NCI-H1105 (cell line): ENCODE data around the gene ZNF70.

ENCODE experiments used
- DNase-seq: peaks from one replicate; lab custom pipeline; 2025; lab: John Stamatoyannopoulos, UW

ZNF70 gene

DNA sequence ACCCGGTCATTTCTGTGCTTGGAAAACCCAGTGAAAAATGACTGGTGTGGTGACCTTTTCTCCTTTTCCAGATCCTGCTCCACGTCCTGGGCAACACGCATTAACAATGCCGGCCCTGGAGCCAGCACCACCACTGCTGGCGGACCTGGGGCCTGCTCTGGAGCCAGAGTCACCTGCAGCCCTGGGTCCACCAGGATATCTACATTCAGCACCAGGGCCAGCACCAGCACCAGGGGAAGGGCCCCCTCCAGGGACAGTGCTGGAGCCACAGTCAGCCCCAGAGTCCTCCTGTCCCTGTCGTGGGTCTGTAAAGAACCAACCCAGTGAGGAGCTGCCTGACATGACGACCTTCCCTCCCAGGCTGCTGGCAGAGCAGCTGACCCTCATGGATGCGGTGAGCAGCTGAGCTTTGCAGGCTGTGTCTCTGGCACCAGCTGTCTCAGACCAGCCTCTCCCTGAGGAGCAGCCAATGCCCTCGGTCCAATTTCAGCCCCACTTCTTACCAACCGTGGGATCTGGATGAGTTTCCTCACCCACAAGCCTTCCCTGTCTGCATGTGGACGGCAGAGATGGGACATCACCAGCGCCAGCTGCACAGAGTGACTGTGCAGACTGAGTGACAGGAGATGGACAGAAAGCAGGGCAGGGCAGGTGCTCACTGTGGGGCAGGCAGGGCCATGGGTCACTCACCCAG is 58.2 kb downstream of the ZNF70 start:
- no peak for DNase-seq

GRCh38 chr22:23691748-23692423 is 59.0 kb downstream of the ZNF70 start:
- no peak for DNase-seq

GRCh38 chr22:23690713-23691112 is 60.2 kb downstream of the ZNF70 start, which contains the start of gene RGL4:
Gene RGL4, plus strand, starts transcription at chr22:23691013. Its CDS starts 1,018 bp downstream, at chr22:23692031.
- no peak for DNase-seq

DNA sequence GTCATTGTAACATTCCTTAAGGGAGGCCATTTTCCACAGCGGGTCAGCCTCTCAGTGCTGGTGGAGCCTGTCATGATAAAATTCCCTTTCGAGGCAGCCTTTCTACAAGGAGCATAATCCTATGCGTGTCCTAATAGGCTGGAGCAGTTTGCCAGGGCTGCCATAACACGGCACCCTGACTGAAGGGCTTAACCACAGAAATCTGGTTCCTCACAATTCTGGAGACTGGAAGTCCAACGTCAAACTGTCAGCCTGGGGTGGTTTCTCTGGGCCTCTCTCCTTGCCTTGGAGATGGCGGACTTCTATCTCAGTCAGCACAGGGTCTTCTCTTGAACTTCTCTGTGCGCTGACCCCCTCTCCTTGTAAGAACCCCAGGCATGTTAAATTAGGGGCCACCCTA is 61.5 kb downstream of the ZNF70 start:
- no peak for DNase-seq
